Smooth muscle cell (in vitro differentiated cells): ENCODE results near the gene TBX18. TPM values are rescaled to one million over a fixed set of nuclear protein-coding genes. Genes with fewer than 3 reads are reported as not detected.

ENCODE experiments used
- DNase-seq: peaks from one replicate; lab custom pipeline; 2025; ENCODE audit not compliant: unreplicated experiment; lab: John Stamatoyannopoulos, UW
- H2AFZ ChIP-seq: fragments of 200-600 bp; sonication (generic); 2 replicates; pipeline ENCODE4 v1.6.0; 2016; ENCODE audit warnings: antibody characterized with exemption, low read depth, mild to moderate bottlenecking
- H3F3A ChIP-seq: fragments of 200-600 bp; sonication (generic); 2 replicates; pipeline ENCODE4 v1.6.0; 2017; ENCODE audit warnings: antibody characterized with exemption, low read depth
- H3K27ac ChIP-seq: fragments of 200-600 bp; sonication (generic); 2 replicates; pipeline ENCODE4 v1.5.1; 2016; ENCODE audit warnings: low read depth, mild to moderate bottlenecking
- H3K27me3 ChIP-seq: fragments of 200-600 bp; sonication (generic); 2 replicates; pipeline ENCODE4 v1.6.1; 2016; ENCODE audit warnings: low read depth, mild to moderate bottlenecking
- H3K36me3 ChIP-seq: fragments of 200-600 bp; sonication (generic); 2 replicates; pipeline ENCODE4 v1.5.1; 2016; ENCODE audit warnings: low read depth
- H3K4me1 ChIP-seq: fragments of 200-600 bp; sonication (generic); 2 replicates; pipeline ENCODE4 v1.5.1; 2016; ENCODE audit warnings: low read depth
- H3K4me2 ChIP-seq: fragments of 200-600 bp; sonication (generic); 2 replicates; pipeline ENCODE4 v1.6.0; 2016; ENCODE audit warnings: mild to moderate bottlenecking
- H3K4me3 ChIP-seq: fragments of 200-600 bp; sonication (generic); 2 replicates; pipeline ENCODE4 v1.5.1; 2016; ENCODE audit warnings: mild to moderate bottlenecking
- H3K79me2 ChIP-seq: fragments of 200-600 bp; sonication (generic); 2 replicates; pipeline ENCODE4 v1.6.0; 2016; ENCODE audit warnings: low read depth, mild to moderate bottlenecking
- H3K9ac ChIP-seq: fragments of 200-600 bp; sonication (generic); 2 replicates; pipeline ENCODE4 v1.6.0; 2016; ENCODE audit warnings: low read depth
- H3K9me3 ChIP-seq: fragments of 200-600 bp; sonication (generic); replicated peaks from 2 replicates; pipeline ENCODE4 v1.5.1; 2016; ENCODE audit warnings: low read depth
- H4K20me1 ChIP-seq: fragments of 200-600 bp; sonication (generic); 2 replicates; pipeline ENCODE4 v1.6.0; 2016; ENCODE audit warnings: low read depth
- CTCF ChIP-seq: fragments of 200-600 bp; sonication (generic); IDR thresholded peaks from 2 replicates; pipeline ENCODE4 v1.5.1; 2017; ENCODE audit warnings: borderline replicate concordance, mild to moderate bottlenecking, antibody characterized with exemption; ENCODE audit not compliant: insufficient read depth, poor library complexity, severe bottlenecking
- WGBS: methylation state at CpG from one replicate; pipeline ENCODE4 v1.1.7; 2016; ENCODE audit warnings: low lambda C conversion rate; 5-methylcytosine and 5-hydroxymethylcytosine counted together
- polyA plus RNA-seq: library from polyadenylated mRNA; unstranded; fragments of >200 nt; fragmentation: Nextera tagmentation; extraction: Ambion mirVana; gene quantifications from 2 replicates; pipeline ENCODE4 v1.2.1, GENCODE V29; 2016
- total RNA-seq: library from RNA; depleted of rRNA; stranded (reverse); fragments of >200 nt; gene quantifications from 2 replicates; pipeline ENCODE4 v1.2.3, GENCODE V29; 2014

TBX18 gene
- total and polyA plus RNA-seq, 2 experiments from 2014 or later = 0.59 to 2.3 TPM

- TF ChIP-seq CTCF = no peak
- Histone ChIP-seq H3K36me3 (no peaks in the 10 kb centered on the region), H3K79me2 (no peaks in the 10 kb centered on the region), H3K9ac (no peak overlapping the region), H3K4me1 (no peaks in the 10 kb centered on the region), H3F3A (no peaks in the 10 kb centered on the region), H3K27me3 (peaks cover 28% of the 10 kb centered on the region), H3K4me2 (no peak overlapping the region), H2AFZ (no peak overlapping the region), H4K20me1 (no peaks in the 10 kb centered on the region), H3K9me3 (no peaks in the 10 kb centered on the region), H3K27ac (no peak overlapping the region), H3K4me3 (no peak overlapping the region)
- 93% methylated on average over 2 of the region's 2 CpGs for WGBS
- no peak for DNase-seq
These were observed 24.3 kb upstream of the TBX18 start for GRCh38 chr6:84788689-84789088.

GRCh38 chr6:84785671-84786070 lies 21.3 kb upstream of the TBX18 start:
- no peaks in the 10 kb centered on the region for H3K4me1 ChIP-seq
- H3K27me3 ChIP-seq = peaks cover 54% of the 10 kb centered on the region
- TF ChIP-seq CTCF = no peak
- H3K27ac ChIP-seq = no peak overlapping the region
- no peak overlapping the region for H3K4me2 ChIP-seq
- no peaks in the 10 kb centered on the region for H4K20me1 ChIP-seq
- DNase-seq = no peak
- H2AFZ ChIP-seq = no peak overlapping the region
- H3K4me3 ChIP-seq = no peak overlapping the region
- no peaks in the 10 kb centered on the region for H3K9me3 ChIP-seq
- 30% methylated on average over 1 of the region's 1 CpG for WGBS
- no peaks in the 10 kb centered on the region for H3F3A ChIP-seq
- H3K36me3 ChIP-seq = no peaks in the 10 kb centered on the region
- H3K9ac ChIP-seq = no peak overlapping the region
- H3K79me2 ChIP-seq = no peaks in the 10 kb centered on the region

- no peaks in the 10 kb centered on the region for H3K4me1 ChIP-seq
- no peak overlapping the region for H3K9ac ChIP-seq
- H3K4me2 ChIP-seq = no peak overlapping the region
- no peak for DNase-seq
- H3K79me2 ChIP-seq = no peaks in the 10 kb centered on the region
- no peaks in the 10 kb centered on the region for H4K20me1 ChIP-seq
- H3K36me3 ChIP-seq = no peaks in the 10 kb centered on the region
- H3K9me3 ChIP-seq = no peaks in the 10 kb centered on the region
- H3F3A ChIP-seq = no peaks in the 10 kb centered on the region
- TF ChIP-seq CTCF = no peak
- H3K4me3 ChIP-seq = no peak overlapping the region
- H3K27me3 ChIP-seq = peaks cover 95% of the 10 kb centered on the region
- 95% methylated on average over 2 of the region's 2 CpGs for WGBS
- no peak overlapping the region for H3K27ac ChIP-seq
- H2AFZ ChIP-seq = no peak overlapping the region
These were observed 15.5 kb upstream of the TBX18 start for GRCh38 chr6:84779917-84780316.

DNA sequence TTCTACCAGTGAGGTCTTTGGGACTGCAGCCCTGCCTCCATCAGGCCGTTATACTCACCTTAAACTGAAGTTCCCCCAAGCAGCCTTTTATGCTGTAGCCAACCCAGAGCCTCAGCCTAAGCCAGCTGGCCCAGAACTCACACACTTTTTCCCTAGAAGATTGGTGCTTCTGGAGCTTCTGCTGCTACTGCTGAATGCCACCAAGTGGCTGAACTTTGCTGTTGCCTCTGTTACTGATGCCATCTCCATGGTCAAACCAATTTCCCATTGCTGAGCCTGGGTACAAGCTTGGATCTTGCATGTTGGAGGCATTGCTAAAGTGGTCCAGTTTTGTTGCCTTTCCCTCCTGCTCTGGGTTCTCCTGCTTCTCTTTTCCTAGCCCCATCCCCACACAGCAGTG lies 15.0 kb upstream of the TBX18 start:
- Histone ChIP-seq H3K4me3 (no peak overlapping the region), H3K79me2 (no peaks in the 10 kb centered on the region), H3K9ac (no peak overlapping the region), H3F3A (no peaks in the 10 kb centered on the region), H3K4me2 (no peak overlapping the region), H2AFZ (no peak overlapping the region), H3K36me3 (no peaks in the 10 kb centered on the region), H4K20me1 (no peaks in the 10 kb centered on the region), H3K9me3 (no peaks in the 10 kb centered on the region), H3K4me1 (no peaks in the 10 kb centered on the region), H3K27me3 (peaks cover 95% of the 10 kb centered on the region), H3K27ac (no peak overlapping the region)
- no peak for DNase-seq
- 59% methylated on average over 1 of the region's 1 CpG for WGBS
- no peak for TF ChIP-seq CTCF
